GM12864 (cell line): Measurements from ENCODE around the gene GNB1L.

Source experiments
- DNase-seq: peaks from one replicate; pipeline ENCODE4 v3.0.0-alpha.2; 2011; ENCODE audit warnings: low read depth
- H3K4me3 ChIP-seq: 2 replicates; pipeline ENCODE4 v1.5.1; 2011; ENCODE audit warnings: mild to moderate bottlenecking, low read depth, low read length, control low read depth
- TF ChIP-seq, protein P1 (sequence below): IDR thresholded peaks from 2 replicates; pipeline ENCODE4 v1.5.1; 2011; ENCODE audit warnings: low read depth, mild to moderate bottlenecking, moderate library complexity, low read length, control low read depth, inconsistent platforms; ENCODE audit errors: missing control alignments

GNB1L gene

DNA sequence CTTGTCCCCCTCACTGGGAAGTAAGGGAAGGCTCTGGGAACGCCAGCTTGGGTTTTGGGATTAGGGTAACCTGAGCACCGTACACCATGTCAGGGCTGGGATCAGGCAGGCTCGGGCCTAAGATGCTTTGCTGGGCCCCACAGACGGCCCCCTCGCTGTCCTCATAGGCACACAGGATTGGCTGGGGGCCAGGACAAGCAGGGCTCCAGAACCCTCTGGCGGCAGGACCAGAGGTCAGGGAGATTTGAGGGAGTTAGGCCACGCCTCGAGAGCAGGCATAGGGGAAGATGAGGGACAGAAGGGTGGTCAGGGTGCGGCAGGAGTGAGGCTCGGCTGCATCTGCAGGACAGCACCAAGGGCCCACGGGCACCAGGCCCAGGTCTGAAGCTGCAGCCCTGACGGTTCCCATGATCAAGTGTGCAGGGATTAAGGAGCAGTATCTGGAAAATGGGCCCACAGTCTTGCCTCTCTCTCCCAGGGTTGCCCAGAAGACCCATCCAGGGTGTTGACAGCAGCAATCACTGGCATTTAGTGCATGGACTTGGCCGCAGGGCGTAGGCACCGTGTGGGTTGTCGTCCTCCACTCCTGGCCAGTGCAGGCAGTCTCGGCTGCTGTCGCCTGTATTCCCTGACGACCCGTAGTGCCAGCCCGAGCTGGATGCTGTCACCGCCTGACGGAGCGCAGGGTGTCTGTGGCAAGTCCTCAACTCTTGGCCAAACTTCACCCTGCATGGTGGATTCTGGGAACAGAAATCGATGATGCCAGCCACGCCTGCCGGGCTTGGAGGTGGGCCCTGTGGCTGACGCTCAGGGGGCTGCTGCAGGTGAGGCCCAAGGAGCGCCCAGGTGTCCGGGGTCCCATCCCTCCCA, 15.7 kb upstream of the GNB1L start:
- no peak for DNase-seq
- TF ChIP-seq, protein P1, sequence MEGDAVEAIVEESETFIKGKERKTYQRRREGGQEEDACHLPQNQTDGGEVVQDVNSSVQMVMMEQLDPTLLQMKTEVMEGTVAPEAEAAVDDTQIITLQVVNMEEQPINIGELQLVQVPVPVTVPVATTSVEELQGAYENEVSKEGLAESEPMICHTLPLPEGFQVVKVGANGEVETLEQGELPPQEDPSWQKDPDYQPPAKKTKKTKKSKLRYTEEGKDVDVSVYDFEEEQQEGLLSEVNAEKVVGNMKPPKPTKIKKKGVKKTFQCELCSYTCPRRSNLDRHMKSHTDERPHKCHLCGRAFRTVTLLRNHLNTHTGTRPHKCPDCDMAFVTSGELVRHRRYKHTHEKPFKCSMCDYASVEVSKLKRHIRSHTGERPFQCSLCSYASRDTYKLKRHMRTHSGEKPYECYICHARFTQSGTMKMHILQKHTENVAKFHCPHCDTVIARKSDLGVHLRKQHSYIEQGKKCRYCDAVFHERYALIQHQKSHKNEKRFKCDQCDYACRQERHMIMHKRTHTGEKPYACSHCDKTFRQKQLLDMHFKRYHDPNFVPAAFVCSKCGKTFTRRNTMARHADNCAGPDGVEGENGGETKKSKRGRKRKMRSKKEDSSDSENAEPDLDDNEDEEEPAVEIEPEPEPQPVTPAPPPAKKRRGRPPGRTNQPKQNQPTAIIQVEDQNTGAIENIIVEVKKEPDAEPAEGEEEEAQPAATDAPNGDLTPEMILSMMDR: no peak
- no peak overlapping the region for H3K4me3 ChIP-seq

GRCh38 chr22:19869497-19870152, 15.0 kb upstream of the GNB1L start:
- TF ChIP-seq, protein P1: no peak
- DNase-seq: no peak
- H3K4me3 ChIP-seq: no peak overlapping the region

DNA sequence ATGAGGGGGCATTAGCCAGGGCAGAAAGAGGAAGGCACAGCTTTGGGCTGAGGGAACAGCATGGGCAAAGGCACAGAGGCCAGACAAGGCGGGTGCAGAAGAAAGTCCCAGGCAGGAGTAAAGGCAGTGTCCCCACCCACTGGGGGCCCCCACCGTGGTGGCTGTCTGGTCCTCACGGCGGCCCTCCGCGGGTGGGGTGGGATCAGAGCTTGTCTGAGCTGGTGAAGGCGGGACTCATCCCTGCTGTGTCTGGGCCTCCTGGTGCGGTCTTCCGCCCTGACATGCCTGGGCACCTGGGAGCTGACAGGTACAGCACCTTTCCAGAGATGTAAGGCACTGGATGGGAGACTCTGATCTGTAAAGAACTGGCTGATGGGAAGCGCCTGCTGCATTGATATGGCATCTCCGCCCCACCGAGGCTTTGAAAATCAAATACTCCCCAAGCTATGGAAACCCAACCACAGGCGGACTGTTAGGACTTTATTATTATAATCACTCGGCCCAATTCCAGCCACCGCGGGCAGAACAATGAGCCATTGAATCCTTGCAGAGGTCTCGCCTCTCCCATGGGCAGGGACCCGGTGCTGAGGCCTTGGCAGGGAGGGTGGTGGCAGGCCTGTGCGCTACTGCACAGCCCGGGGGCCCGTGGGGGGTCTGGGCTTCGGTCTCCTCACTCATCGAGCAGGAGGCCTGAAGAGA, 14.2 kb upstream of the GNB1L start:
- no peak overlapping the region for H3K4me3 ChIP-seq
- TF ChIP-seq, protein P1: no peak
- no peak for DNase-seq

- TF ChIP-seq, protein P1: no peak
- H3K4me3 ChIP-seq: no peak overlapping the region
- no peak for DNase-seq
Observed at GRCh38 chr22:19868333-19868732, 13.7 kb upstream of the GNB1L start.

DNA sequence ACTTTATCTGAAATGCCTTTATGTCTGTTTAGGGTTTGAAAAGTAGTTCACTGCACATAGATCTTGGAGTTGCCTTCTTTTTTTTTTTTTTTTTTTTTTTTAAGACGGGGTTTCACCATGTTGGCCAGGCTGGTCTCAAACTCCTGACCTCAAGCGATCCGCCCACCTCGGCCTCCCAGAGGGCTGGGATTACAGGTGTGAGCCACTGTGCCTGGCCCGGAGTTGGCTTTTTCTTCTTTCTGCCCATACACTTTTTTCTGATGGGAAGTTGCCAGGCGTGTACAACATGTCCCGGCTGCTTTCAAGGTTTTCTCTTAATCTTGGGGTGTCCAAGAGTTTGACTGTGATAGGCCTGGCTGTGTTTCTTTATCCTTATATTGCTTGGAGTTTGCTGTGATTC, 12.9 kb upstream of the GNB1L start:
- DNase-seq: no peak
- no peak overlapping the region for H3K4me3 ChIP-seq
- TF ChIP-seq, protein P1: no peak

DNA sequence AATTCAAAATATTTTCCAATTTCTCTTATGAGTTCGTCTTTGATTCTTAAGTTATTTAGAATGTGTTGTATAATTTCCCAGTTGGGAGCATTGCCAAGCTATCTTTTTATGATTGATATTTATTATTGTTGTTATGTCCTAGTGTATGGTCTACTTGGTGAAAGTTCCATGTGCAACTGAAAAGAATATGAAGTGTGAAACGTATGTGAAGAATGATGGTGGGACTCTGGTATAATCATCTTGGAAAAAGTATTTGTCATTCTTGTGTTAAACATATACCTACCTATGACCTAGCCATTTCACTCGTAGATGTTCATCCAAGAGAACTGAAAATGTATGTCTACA, 12.0 kb upstream of the GNB1L start:
- DNase-seq: no peak
- TF ChIP-seq, protein P1: no peak
- H3K4me3 ChIP-seq: no peak overlapping the region
